Mesendoderm (in vitro differentiated cells): ENCODE results near the gene PLA2G4B.

ENCODE experiments used
- DNase-seq: peaks from one replicate; pipeline ENCODE4 v3.0.0; 2013
- H2AK5ac ChIP-seq: 2 replicates; pipeline ENCODE4 v1.6.1; 2013; ENCODE audit warnings: low read length, inconsistent platforms
- H2BK120ac ChIP-seq: 2 replicates; pipeline ENCODE4 v1.6.1; 2013; ENCODE audit warnings: low read depth, mild to moderate bottlenecking, low read length, moderate library complexity, mixed read lengths
- H2BK15ac ChIP-seq: replicated peaks from 2 replicates; pipeline ENCODE4 v1.6.1; 2013; ENCODE audit warnings: low read depth, mild to moderate bottlenecking, moderate library complexity
- H2BK5ac ChIP-seq: 2 replicates; pipeline ENCODE4 v1.6.1; 2013; ENCODE audit warnings: low read length, inconsistent platforms
- H3K18ac ChIP-seq: 2 replicates; pipeline ENCODE4 v1.6.1; 2013; ENCODE audit warnings: mild to moderate bottlenecking, low read length, mixed read lengths
- H3K23ac ChIP-seq: one replicate; pipeline ENCODE4 v1.6.1; 2013; ENCODE audit warnings: low read length
- H3K27ac ChIP-seq: 2 replicates; pipeline ENCODE4 v1.5.1; 2013; ENCODE audit warnings: low read depth, mild to moderate bottlenecking, inconsistent platforms, low read length, moderate library complexity
- H3K27me3 ChIP-seq: 2 replicates; pipeline ENCODE4 v1.6.1; 2013; ENCODE audit warnings: low read length, control low read depth, mild to moderate bottlenecking, inconsistent platforms; ENCODE audit not compliant: insufficient read depth, poor library complexity
- H3K36me3 ChIP-seq: 2 replicates; pipeline ENCODE4 v1.6.1; 2013; ENCODE audit warnings: low read length, inconsistent platforms; ENCODE audit not compliant: control insufficient read depth, insufficient read depth
- H3K4ac ChIP-seq: one replicate; pipeline ENCODE4 v1.6.1; 2013; ENCODE audit warnings: low read depth, mild to moderate bottlenecking, low read length, moderate library complexity
- H3K4me1 ChIP-seq: 2 replicates; pipeline ENCODE4 v1.6.1; 2013; ENCODE audit warnings: low read depth, low read length, inconsistent platforms; ENCODE audit not compliant: control insufficient read depth
- H3K4me2 ChIP-seq: 2 replicates; pipeline ENCODE4 v1.6.1; 2013; ENCODE audit warnings: low read length
- H3K4me3 ChIP-seq: 2 replicates; pipeline ENCODE4 v1.5.1; 2013; ENCODE audit warnings: mild to moderate bottlenecking, low read length
- H3K56ac ChIP-seq: one replicate; pipeline ENCODE4 v1.6.1; 2013; ENCODE audit warnings: low read length
- H3K79me1 ChIP-seq: 2 replicates; pipeline ENCODE4 v1.6.1; 2013; ENCODE audit warnings: low read length, inconsistent platforms
- H3K79me2 ChIP-seq: 2 replicates; pipeline ENCODE4 v1.6.1; 2013; ENCODE audit warnings: mild to moderate bottlenecking, low read length; ENCODE audit not compliant: control insufficient read depth, insufficient read depth
- H3K9ac ChIP-seq: 2 replicates; pipeline ENCODE4 v1.6.1; 2013; ENCODE audit warnings: low read length, inconsistent platforms
- H4K5ac ChIP-seq: one replicate; pipeline ENCODE4 v1.6.1; 2013; ENCODE audit warnings: low read length
- H4K8ac ChIP-seq: one replicate; pipeline ENCODE4 v1.6.1; 2013; ENCODE audit warnings: low read depth, mild to moderate bottlenecking, control low read depth, low read length, moderate library complexity
- WGBS: extraction: QIAGEN DNeasy Blood & Tissue Kit; methylation state at CpG from one replicate; pipeline ENCODE4 v1.1.7; 2013; ENCODE audit warnings: low lambda C conversion rate, missing lambda C conversion rate; ENCODE audit not compliant: insufficient coverage; ENCODE audit errors: extremely low coverage; 5-methylcytosine and 5-hydroxymethylcytosine counted together

The PLA2G4B gene

DNA sequence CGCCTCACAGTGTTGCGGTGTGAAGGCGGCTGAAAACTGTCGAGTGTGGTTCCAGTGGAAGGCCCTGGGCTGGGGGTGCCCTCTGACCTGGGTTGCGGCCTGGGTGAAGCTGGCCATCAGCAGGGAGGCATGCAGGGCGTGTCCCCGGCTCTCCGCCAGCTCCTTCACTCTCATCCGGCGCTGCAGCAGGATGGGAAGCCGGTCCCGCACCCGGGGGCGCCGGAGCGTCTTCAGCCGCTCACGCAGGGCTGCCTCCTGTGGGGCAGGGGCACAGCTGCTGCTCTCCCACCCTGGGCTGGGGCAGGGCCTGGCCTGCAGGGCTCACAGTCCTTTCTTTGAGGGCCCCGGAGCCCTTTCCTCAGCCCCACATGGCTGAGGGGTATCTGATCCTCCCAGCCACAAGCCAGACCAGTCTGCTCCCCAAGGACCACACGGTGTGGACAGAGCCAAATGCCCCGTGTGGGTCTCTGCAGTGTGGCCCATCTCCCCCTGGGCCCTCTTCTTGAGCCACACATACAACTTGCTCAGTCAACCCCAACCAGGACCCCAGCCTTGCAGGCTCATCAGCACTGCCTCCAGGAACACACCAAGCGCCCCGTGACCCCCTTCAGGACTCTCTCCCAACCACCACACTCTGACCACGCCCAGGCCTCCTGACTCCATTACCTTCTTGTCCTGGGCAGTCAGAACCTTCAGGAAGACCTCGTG lies 28.4 kb downstream of the PLA2G4B start:
- Histone ChIP-seq H4K5ac (no peak overlapping the region), H2BK5ac (no peak overlapping the region), H3K4ac (no peak overlapping the region), H3K27ac (no peak overlapping the region), H3K79me2 (no peaks in the 10 kb centered on the region), H3K56ac (no peak overlapping the region), H3K27me3 (no peaks in the 10 kb centered on the region), H3K23ac (no peak overlapping the region), H3K18ac (no peak overlapping the region), H3K4me2 (no peak overlapping the region), H2AK5ac (no peak overlapping the region), H3K36me3 (no peaks in the 10 kb centered on the region), H2BK120ac (no peak overlapping the region), H3K9ac (no peak overlapping the region), H3K4me1 (no peaks in the 10 kb centered on the region), H4K8ac (no peak overlapping the region), H3K79me1 (no peaks in the 10 kb centered on the region), H2BK15ac (no peak overlapping the region), H3K4me3 (no peak overlapping the region)
- no peak for DNase-seq
- WGBS, result no CpG with 5 or more reads among the region's 25 CpGs

DNA sequence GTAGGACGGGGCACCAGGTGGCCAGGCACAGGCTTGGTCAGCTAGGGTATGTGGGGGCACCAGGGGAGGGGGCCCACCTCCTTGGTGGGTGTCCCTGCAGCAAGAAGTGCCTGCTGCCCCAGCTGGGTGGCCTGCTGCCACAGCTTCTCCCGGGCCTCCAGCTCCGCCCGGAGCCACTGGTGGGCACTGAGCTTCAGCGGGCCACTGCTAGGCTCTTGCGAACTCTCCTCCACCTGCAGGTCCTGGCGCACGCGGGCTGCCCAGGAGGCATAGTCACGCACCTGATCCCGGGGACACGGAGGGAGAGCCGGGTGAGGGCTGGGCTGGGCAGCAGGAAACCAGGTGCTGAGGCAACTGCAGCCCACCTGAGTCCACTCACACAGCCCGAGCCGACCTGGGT lies 29.7 kb downstream of the PLA2G4B start:
- Histone ChIP-seq H3K56ac (no peak overlapping the region), H3K4ac (no peak overlapping the region), H3K79me1 (no peaks in the 10 kb centered on the region), H2BK120ac (no peak overlapping the region), H3K4me3 (no peak overlapping the region), H3K27ac (no peak overlapping the region), H2BK15ac (no peak overlapping the region), H4K8ac (no peak overlapping the region), H3K23ac (no peak overlapping the region), H2AK5ac (no peak overlapping the region), H3K79me2 (no peaks in the 10 kb centered on the region), H3K4me2 (no peak overlapping the region), H3K18ac (no peak overlapping the region), H3K36me3 (no peaks in the 10 kb centered on the region), H3K27me3 (no peaks in the 10 kb centered on the region), H3K9ac (no peak overlapping the region), H3K4me1 (no peaks in the 10 kb centered on the region), H4K5ac (no peak overlapping the region), H2BK5ac (no peak overlapping the region)
- DNase-seq, result no peak
- WGBS, result no CpG with 5 or more reads among the region's 15 CpGs

DNA sequence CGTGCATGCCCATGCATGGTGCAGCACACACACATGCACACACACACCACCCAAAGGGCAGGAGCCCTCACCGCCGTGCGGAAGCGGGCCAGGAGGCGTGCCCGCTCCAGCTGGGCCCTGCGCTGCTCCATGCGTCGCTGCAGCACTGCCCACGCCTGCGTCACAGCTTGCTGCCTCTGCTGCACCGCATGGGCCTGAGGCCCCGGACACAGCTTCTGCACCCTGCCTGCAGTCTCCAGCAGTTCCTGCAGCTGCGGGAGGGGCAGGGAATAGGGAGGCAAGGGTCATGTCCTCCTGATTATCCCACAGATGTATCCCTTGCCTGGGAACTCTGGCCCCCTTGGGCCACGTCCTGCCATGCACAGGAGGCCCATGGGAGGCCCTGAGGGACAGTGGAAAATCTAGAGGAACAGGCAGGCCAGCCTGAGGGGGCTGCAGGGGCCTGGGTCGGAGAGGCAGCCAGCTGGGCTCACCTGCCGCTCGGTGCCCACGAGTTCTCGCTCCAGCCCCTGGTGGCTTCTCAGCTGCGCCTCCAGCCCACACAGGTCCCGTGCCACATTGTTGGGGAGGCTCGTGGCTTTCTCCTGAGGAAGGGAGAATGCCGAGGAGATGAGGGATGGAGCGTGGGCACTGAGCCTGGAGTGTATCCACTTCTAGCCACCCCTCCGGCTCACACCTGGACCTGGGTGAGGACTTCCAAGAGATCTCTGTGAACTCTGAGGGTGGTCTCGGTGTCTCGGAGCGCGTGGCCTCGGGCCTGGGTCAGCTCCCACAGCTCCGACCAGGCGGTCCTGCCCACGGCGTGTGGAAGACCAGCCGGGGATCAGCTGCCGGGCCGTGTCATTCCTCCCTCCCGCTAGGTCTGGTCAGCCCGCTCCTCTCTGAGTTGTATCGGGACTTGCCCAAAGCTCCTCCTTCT lies 31.4 kb downstream of the PLA2G4B start:
- Histone ChIP-seq H4K5ac (no peak overlapping the region), H3K79me1 (no peaks in the 10 kb centered on the region), H3K56ac (no peak overlapping the region), H3K4me3 (no peak overlapping the region), H2BK120ac (no peak overlapping the region), H3K27me3 (no peaks in the 10 kb centered on the region), H3K18ac (no peak overlapping the region), H2BK15ac (no peak overlapping the region), H3K23ac (no peak overlapping the region), H3K79me2 (no peaks in the 10 kb centered on the region), H3K27ac (no peak overlapping the region), H2BK5ac (no peak overlapping the region), H3K4me2 (no peak overlapping the region), H3K4ac (no peak overlapping the region), H4K8ac (no peak overlapping the region), H2AK5ac (no peak overlapping the region), H3K36me3 (no peaks in the 10 kb centered on the region), H3K9ac (no peak overlapping the region), H3K4me1 (no peaks in the 10 kb centered on the region)
- WGBS, result no CpG with 5 or more reads among the region's 42 CpGs
- no peak for DNase-seq

DNA sequence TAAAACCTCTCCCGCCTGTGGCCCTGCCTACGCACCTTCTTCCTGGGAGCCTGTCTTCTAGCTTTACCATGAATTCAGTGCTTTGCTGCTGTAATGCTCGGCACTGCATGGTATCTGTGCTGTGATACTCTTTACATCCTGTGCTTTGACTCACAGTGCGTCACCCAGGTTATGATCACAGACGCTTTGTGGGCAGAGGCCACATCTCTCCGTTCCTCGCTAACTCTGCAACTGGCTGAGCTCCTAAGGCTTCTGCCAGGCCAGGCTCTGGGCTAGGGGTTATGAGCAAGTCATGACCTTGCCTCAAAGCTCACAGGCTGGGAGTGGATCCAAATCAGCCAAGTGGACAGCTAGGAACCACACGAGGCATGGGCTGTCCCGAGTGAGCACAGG lies 32.0 kb downstream of the PLA2G4B start:
- Histone ChIP-seq H3K4me3 (no peak overlapping the region), H3K27me3 (no peaks in the 10 kb centered on the region), H3K79me1 (no peaks in the 10 kb centered on the region), H2AK5ac (no peak overlapping the region), H2BK5ac (no peak overlapping the region), H3K36me3 (no peaks in the 10 kb centered on the region), H3K4me2 (no peak overlapping the region), H4K8ac (no peak overlapping the region), H3K4ac (no peak overlapping the region), H3K56ac (no peak overlapping the region), H2BK120ac (no peak overlapping the region), H2BK15ac (no peak overlapping the region), H3K23ac (no peak overlapping the region), H3K9ac (no peak overlapping the region), H4K5ac (no peak overlapping the region), H3K79me2 (no peaks in the 10 kb centered on the region), H3K18ac (no peak overlapping the region), H3K27ac (no peak overlapping the region), H3K4me1 (no peaks in the 10 kb centered on the region)
- DNase-seq, result no peak
- no CpG with 5 or more reads among the region's 9 CpGs for WGBS

DNA sequence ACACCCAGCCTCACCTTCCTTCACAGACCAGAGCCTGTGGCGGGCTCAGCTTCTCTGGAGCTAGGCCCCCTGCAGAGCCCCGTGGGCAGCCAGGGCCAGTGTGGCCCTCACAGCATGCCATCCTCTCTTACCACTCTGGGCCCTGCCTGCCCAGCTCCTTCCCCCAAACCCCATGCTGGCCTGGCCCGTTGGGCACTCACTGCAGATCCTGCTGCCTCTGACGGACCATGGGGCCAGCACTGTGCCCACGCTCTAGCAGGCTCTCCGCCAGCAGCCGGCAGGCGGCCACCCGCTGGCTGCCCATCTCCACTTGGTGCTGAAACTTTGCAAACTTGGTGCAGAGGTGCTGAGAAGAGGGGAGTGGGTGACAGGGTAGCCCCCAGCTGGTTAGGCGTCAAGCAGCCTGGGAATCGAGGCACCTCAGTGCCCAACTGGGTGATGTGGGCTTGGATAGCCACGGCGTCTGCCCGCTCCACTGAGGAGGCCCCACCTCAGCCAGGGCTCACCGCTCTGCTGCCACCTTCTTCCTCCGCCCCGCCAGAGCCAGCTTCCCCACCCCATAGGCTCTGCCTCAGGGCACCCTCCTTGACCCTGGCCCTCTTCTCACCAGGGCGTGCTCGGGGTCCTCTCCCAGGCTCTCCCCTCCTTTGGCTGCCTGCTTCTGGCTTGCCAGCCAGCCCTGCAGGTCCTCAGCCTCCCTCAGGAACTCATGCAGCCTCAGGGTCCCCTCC lies 32.7 kb downstream of the PLA2G4B start:
- no peak overlapping the region for H2BK120ac ChIP-seq
- H3K23ac ChIP-seq, result no peak overlapping the region
- no peaks in the 10 kb centered on the region for H3K27me3 ChIP-seq
- WGBS, result no CpG with 5 or more reads among the region's 19 CpGs
- no peak overlapping the region for H2AK5ac ChIP-seq
- no peaks in the 10 kb centered on the region for H3K4me1 ChIP-seq
- no peak for DNase-seq
- H3K27ac ChIP-seq, result no peak overlapping the region
- H3K56ac ChIP-seq, result no peak overlapping the region
- no peak overlapping the region for H3K4me3 ChIP-seq
- H4K5ac ChIP-seq, result no peak overlapping the region
- no peak overlapping the region for H3K4ac ChIP-seq
- no peak overlapping the region for H2BK15ac ChIP-seq
- no peaks in the 10 kb centered on the region for H3K79me2 ChIP-seq
- no peak overlapping the region for H3K18ac ChIP-seq
- H3K4me2 ChIP-seq, result no peak overlapping the region
- H3K9ac ChIP-seq, result no peak overlapping the region
- no peaks in the 10 kb centered on the region for H3K36me3 ChIP-seq
- H4K8ac ChIP-seq, result no peak overlapping the region
- H2BK5ac ChIP-seq, result no peak overlapping the region
- no peaks in the 10 kb centered on the region for H3K79me1 ChIP-seq
